BJ (cell line): ENCODE data around the gene C9orf57. TPM values are rescaled to one million over a fixed set of nuclear protein-coding genes. Genes with fewer than 3 reads are reported as not detected.
"Not testable (repeated sequence)": the region's sequence is repeated elsewhere in the genome, so short reads cannot be mapped to it uniquely, and the experiment has no call there.

Experiments
- CTCF ChIA-PET: fragments of 350-600 bp; formaldehyde crosslinking; extraction: SDS; loops from one replicate; lab custom pipeline; 2021; ENCODE audit warnings: antibody characterized with exemption, inconsistent platforms; lab: Yijun Ruan, JAX
- POLR2A ChIA-PET: fragments of 300-600 bp; sonication (Branson Sonifier 250); formaldehyde crosslinking; extraction: SDS; loops from one replicate; lab custom pipeline; 2021; ENCODE audit warnings: antibody characterized with exemption; lab: Charles Lee
- DNase-seq: peaks from one replicate; pipeline ENCODE4 v3.0.0-alpha.2; 2011; ENCODE audit warnings: low read depth
- H3K27me3 ChIP-seq: 2 replicates; pipeline ENCODE4 v1.6.0; 2011; ENCODE audit warnings: low read length; ENCODE audit not compliant: control insufficient read depth, insufficient read depth
- H3K36me3 ChIP-seq: 2 replicates; pipeline ENCODE4 v1.5.1; 2011; ENCODE audit warnings: low read length; ENCODE audit not compliant: control insufficient read depth, insufficient read depth
- H3K4me3 ChIP-seq: 2 replicates; pipeline ENCODE4 v1.5.1; 2011; ENCODE audit warnings: low read depth, mild to moderate bottlenecking, control low read depth, low read length
- CTCF ChIP-seq: IDR thresholded peaks from 2 replicates; pipeline ENCODE4 v1.5.1; 2011; ENCODE audit warnings: low read depth, mild to moderate bottlenecking, control low read depth, inconsistent platforms, low read length, moderate library complexity; ENCODE audit not compliant: insufficient read depth
- polyA minus RNA-seq: library from RNA; depleted of rRNA, polyadenylated mRNA; stranded (reverse); fragments of >200 nt; gene quantifications from 2 replicates; pipeline ENCODE4 v1.2.3, GENCODE V29; 2011; rRNA and poly(A)+ RNA removed
- polyA plus RNA-seq: library from polyadenylated mRNA; depleted of rRNA; stranded (reverse); fragments of >200 nt; gene quantifications from 2 replicates; pipeline ENCODE4 v1.2.3, GENCODE V29; 2011; rRNA removed

The C9orf57 gene
- polyA plus RNA-seq (not detected in 2 replicates), polyA minus RNA-seq (not detected in 2 replicates)

- no peak for TF ChIP-seq CTCF
- ChIA-PET CTCF (no interaction called here), POLR2A (no interaction called here)
- no peaks in the 10 kb centered on the region for H3K27me3 ChIP-seq
- H3K4me3 ChIP-seq: no peak within 1 kb of the TSS
- no peak for DNase-seq
- H3K36me3 ChIP-seq: no peaks in the 10 kb centered on the region
Measured at GRCh38 chr9:72060513-72060912, at the start of gene C9orf57. Gene C9orf57, minus strand, starts transcription at chr9:72060613. Its CDS starts 1,282 bp downstream, at chr9:72059331.

GRCh38 chr9:72102520-72102919 is 42.1 kb upstream of the C9orf57 start:
- H3K27me3 ChIP-seq: no peaks in the 10 kb centered on the region
- no peaks in the 10 kb centered on the region for H3K36me3 ChIP-seq
- no peak overlapping the region for H3K4me3 ChIP-seq
- TF ChIP-seq CTCF: no peak
- ChIA-PET CTCF (no interaction called here), POLR2A (no interaction called here)
- DNase-seq: no peak

- H3K36me3 ChIP-seq, H3K4me3 ChIP-seq, CTCF ChIA-PET, DNase-seq, POLR2A ChIA-PET, H3K27me3 ChIP-seq: not testable (repeated sequence)
Measured at GRCh38 chr9:72095520-72095919, 35.1 kb upstream of the C9orf57 start.

GRCh38 chr9:72092820-72093219 is 32.4 kb upstream of the C9orf57 start:
- TF ChIP-seq CTCF: no peak
- POLR2A ChIA-PET: no interaction called here
- Histone ChIP-seq H3K27me3 (no peaks in the 10 kb centered on the region), H3K36me3 (no peaks in the 10 kb centered on the region), H3K4me3 (no peak overlapping the region)
- DNase-seq: no peak
- CTCF ChIA-PET: no interaction called here

- Histone ChIP-seq H3K27me3 (no peaks in the 10 kb centered on the region), H3K4me3 (no peak overlapping the region), H3K36me3 (no peaks in the 10 kb centered on the region)
- TF ChIP-seq CTCF: no peak
- POLR2A ChIA-PET: no interaction called here
- CTCF ChIA-PET: no interaction called here
- no peak for DNase-seq
Measured at GRCh38 chr9:72089451-72090130, 29.2 kb upstream of the C9orf57 start.

- ChIA-PET CTCF (interaction anchor here (1.0 kb wide), 1 partner anchor 47 kb away, joined by 3 read pairs; no protein-coding TSS in a partner anchor), POLR2A (no interaction called here)
- Histone ChIP-seq H3K4me3 (no peak overlapping the region), H3K36me3 (no peaks in the 10 kb centered on the region), H3K27me3 (no peaks in the 10 kb centered on the region)
- no peak for TF ChIP-seq CTCF
- DNase-seq: no peak
Measured at GRCh38 chr9:72082536-72082935, 22.1 kb upstream of the C9orf57 start.

GRCh38 chr9:72074666-72075065 is 14.3 kb upstream of the C9orf57 start:
- H3K36me3 ChIP-seq, POLR2A ChIA-PET, CTCF ChIA-PET, DNase-seq, H3K4me3 ChIP-seq, H3K27me3 ChIP-seq: not testable (repeated sequence)
